Measurements from ENCODE around the gene LRRC40.

LRRC40 gene

DNA sequence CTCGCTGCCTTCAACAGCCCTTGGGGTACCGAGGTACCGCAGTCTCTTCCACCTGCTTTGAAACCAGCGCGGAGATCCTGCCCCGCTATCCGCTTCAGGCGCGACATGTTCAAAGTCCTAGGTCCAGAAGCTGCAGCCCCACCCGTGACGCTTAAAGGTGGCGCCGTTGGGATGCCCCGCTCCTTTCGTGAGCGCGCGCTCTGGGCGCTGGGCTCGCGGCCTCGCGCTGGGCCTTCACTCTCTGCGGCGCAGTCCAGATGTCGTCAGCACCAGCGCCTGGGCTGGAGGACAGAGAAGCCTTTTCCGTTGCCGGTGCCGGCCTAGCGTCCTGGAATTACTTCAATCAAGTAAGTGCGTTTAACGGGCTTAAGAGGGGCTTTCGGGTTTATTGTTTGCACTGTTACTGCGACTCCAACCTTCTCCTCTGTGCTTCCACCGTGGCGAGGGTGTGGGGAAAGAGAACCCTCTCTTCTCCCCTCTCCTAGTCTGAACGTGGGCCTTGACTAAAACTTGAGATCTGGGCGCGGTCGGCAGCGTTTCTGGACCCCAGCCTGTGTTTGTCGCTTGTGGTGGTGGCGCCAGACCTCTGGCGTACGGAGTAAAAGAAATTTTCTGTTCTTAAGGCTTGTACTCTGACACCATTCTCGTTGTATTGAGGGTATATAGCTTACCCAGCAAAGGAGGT is at the start of gene LRRC40:
TSS of gene LRRC40 (minus strand) at position 146 of the 685 bp plus-strand sequence. CDS start at position 107, 39 bp downstream.
- peak within 1 kb of the TSS; percentile 99 for H3K4me3 ChIP-seq (ENCODE audit: low read depth, low read length)

DNA sequence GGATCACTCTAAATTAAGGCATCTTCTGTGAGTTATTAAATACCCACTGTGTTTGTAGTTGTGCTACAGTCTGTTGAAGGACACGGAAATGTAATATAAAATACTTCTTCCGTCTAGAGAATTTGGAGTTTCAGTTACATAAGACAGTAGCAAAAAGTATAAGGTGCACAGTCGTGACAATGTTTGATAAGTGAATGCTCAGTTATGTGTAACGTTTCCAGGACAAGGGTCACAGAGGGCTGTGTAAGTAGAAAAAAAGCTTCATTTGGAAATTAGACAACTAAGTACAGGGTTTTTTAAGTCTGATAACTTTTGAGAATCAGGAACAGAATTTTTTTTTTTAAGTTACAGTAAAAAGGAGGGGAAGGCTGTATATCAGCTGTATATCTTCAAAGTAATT is 43.4 kb upstream of the LRRC40 start:
- no peak overlapping the region for H3K4me3 ChIP-seq (ENCODE audit: low read depth, low read length)

DNA sequence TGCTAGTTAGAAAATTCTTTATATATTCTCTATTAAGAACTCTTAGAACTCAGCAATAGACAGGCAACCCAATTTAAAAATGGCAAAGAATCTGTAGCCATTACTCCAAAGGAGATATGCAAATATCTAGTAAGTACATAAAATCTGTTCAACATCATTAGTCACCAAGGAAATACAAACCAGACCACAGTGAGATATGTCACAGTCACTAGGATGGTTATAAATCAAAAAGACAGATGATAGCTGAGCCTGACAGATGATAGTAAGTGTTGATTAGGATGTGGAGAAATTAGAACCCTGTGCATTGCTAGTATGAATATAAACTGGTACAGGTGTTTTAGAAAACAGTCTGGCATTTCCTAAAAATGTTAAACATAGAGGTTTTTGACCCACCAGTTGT is 42.4 kb upstream of the LRRC40 start:
- no peak overlapping the region for H3K4me3 ChIP-seq (ENCODE audit: low read depth, low read length)

DNA sequence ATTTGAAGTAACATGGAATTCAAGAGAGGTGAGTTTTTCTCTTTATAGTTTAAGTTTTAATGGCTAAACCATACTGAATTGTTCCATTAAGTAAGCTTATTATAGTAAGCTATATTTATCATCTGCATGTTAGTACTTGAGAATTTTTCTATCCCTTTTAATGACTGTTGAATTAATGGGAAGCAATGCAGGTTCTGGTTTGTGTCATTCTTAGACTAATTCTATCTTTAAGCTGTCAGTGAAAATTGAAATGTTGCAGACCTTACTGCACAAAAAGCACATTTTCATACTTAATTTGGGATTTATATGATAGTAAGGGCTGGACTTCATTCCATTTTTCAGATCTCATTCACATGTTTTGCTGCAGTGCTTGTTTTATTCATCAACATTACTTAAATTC is 41.7 kb upstream of the LRRC40 start:
- H3K4me3 ChIP-seq (ENCODE audit: low read depth, low read length) = no peak overlapping the region

DNA sequence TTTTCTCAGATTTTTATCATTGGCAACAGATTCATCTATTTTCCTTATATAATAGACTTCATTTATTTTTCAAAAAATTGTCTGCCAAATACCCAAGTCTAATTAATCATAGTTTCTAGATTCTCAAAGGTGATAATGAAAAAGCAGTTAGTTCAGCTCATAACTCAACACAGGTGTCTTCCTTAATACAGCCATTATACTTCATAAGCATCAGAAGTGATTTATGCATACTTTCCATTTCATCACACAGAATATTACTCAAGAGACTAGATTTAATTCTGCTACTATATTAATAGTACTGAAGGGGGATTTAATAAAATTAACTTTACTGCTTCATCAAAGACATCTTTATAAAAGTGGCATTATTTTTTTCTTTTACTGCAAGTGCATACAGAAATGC is 34.6 kb upstream of the LRRC40 start:
- no peak overlapping the region for H3K4me3 ChIP-seq (ENCODE audit: low read depth, low read length)

DNA sequence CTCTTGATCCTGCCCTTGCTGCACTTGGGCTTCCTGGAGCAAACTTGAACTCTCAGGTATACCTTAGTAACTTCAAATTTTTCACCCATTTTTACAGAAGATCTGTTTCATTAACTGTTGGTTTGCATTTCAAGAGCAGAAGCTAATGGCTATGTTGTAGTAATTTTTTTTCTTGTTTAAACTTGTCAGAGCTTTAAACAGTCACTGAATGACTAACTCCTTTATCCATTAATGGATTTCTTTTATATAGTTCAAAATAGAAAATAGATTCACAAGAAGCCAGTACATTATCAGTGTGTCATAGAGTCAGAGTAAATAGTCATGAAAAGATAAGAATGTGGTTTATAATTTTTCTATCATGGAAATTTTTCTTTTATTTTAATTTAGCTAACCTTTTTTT is 29.4 kb upstream of the LRRC40 start:
- H3K4me3 ChIP-seq (ENCODE audit: low read depth, low read length) = no peak overlapping the region

DNA sequence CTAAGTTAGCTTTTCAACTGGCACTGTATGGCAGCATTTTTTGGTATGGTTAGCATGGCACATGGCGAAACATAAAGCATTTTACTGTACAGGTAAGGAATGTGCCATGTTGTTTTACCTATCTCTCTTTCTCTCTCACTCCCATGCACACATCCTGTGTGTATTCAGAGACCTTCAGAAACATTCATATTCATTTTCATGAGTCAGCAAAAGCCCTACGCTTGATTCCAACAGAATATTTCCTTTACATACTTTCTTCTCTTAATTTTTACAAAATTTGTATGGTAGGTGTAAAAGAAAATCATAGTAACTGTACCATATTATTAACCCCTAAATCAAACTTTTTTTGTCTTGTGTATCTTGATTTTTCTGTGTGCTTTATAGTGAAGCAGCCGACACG is 26.1 kb upstream of the LRRC40 start:
- H3K4me3 ChIP-seq (ENCODE audit: low read depth, low read length) = no peak overlapping the region

DNA sequence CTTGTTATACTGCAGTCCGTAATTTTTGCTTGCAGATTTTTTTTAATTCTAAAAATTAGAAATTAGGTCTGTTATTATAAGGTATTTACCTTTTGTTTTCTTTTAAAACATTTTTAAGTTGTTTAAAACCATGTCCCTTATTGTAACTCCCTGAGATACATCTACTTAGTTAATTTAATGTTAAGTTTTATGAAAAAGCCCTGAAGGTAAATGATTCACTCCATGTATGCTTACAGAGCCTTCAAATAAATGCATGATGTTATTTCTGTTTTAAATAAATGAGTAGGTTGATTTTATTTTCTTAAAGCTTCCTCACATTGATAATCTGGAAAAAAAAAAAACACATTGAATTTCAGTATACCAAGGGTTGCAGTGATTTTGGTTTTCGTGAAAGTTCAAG is 23.3 kb upstream of the LRRC40 start:
- H3K4me3 ChIP-seq (ENCODE audit: low read depth, low read length) = no peak overlapping the region

DNA sequence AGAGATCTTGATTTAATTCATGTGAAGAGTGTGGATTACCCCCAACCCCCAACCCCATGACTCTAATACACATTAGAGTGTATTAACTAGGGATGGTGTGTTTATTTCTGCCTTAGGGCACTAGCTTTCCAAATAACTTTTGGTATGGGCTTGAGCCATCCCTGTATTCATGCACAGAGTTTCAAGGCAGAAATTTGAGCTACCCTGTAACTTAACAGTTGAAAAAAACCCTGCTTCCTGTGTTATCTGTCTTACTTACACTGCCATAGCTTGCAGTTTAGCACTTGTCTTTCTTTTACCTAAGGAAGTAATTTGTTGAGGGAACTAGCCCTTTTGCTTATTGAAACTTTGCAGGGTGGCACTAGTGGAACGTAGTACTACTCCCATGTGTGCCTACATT is 22.1 kb upstream of the LRRC40 start:
- H3K4me3 ChIP-seq (ENCODE audit: low read depth, low read length) = no peak overlapping the region

DNA sequence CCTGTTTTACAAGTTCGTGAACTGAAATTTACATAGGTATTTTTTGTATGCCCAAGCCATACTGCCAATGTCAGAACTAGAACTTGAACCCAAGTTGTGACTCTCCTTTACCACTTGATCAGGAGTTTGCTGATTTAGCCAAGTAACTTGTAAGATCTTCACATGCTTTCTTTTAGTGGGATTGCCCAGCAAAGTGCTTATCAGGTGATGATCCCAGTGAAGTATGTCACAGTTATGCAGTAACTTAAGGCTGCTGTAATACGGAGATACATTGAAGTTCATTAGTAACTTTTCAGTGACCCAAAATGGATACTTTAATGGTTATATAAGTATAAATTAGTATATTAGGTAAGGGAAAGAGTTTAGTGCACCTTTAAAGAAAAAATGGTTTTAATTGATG is 19.6 kb upstream of the LRRC40 start:
- H3K4me3 ChIP-seq (ENCODE audit: low read depth, low read length) = no peak overlapping the region

DNA sequence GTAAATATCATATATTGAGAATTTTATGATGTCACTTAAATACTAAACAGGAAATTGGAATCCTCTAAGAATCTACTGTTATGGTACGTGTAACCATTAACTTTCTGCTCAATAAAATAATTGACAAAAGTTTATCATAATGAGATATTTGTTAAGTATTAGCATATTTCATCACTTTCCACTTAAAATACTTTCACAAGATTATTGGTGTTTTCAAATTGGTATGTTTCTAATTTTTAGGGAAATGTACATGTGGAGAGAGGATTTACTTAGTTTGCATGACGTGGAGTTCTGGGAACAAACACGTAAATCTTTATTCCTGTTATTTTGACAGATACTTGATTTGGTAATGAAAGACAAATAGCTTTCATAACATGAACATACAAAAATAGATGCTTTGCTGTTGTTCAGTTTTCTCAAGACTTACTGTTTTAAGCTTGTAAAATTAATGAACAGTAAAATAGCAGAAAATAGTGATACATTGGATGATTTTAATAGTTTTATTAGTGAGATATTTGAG is 17.4 kb upstream of the LRRC40 start:
- peak overlapping the region; percentile 90 for H3K4me3 ChIP-seq (ENCODE audit: low read depth, low read length)

DNA sequence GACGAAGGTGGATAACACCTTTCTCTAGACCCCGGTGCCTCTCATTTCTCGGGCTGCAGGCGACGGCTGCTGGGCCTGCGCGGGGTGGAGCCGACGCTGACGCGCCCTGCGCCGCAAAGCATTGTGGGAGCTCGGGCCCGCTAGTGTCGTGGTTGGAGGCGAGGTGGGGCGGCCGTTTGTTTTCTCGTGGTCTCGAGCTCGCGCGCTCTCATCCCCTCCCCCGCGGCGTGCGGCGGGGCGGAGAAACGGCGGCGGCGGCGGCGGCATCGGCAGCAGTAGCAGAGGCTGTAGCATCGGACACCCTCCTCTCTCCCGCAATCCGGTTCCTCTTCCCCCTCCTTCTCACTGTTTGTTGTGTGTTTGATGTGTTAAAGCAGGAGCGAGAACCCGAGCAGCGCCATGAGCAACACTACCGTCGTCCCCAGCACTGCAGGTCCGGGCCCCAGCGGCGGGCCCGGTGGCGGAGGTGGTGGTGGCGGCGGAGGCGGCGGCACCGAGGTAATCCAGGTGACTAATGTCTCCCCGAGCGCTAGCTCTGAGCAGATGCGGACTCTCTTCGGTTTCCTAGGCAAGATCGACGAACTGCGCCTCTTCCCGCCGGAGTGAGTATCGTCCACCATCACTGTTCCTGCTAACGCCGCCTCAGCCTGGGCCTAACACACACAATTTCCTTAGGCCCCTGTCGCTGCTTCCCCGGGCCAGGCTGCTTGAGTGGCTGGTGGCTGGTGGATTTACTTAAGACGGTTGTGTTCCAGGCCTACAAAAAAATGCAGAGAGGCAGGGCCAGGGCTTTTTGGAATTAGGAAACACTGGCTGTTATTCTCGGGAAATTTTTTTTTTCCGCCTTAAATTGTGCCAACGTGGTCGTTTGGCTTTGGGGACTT is 16.1 kb upstream of the LRRC40 start, which contains the start of gene SRSF11:
TSS of gene SRSF11 (plus strand) at position 143 of the 884 bp plus-strand sequence. CDS start at position 400, 257 bp downstream.
- peak within 1 kb of the TSS; percentile 90 for H3K4me3 ChIP-seq (ENCODE audit: low read depth, low read length)

DNA sequence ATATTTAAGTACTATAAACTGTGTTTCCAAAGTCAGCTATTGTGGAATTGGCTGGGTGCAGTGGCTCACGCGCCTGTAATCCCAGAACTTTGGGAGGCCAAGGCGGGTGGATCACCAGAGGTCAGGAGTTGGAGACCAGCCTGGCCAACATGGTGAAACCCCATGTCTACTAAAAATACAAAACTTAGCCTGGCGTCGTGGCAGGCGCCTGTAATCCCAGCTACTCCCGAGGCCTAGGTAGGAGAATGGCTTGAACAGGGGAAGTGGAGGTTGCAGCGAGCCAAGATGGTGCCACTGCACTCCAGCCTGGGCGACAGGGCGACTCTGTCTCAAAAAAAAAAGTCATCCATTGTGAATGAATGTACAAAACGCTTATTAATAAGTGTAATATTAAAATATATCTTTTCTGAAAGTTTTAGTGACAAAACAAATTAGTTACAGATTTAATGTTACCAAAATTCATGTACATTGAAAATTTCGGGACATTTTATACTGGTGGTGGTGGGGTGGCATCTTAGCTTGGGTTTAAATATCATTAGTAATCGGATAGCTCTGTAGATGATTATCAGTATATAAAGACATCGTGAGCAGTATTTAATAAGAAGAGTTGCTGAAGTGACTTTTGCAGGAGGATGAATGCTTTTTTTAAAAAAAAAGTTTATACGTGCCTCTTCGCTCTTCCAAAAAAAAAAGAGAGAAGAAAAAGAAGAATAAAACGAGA is 15.3 kb upstream of the LRRC40 start:
- H3K4me3 ChIP-seq (ENCODE audit: low read depth, low read length) = peak overlapping the region; percentile 90

DNA sequence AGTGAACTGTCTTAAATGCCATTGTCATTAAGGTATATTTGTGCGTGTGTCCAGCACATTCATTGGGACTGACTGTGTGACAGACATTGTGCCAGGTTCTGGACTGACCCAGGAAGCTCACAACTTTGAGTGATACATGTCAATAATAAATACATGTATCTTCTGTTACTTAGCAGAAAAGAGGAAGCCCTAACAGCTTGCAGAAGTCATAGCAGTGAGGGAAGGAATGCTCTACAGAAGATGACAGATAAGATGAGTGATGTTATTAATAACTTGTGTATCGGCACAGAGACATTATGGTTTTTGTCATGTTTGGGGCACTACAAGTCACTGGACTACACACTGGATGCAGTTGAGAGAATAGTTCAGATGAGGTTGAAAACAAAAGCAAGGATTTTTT is 14.6 kb upstream of the LRRC40 start:
- no peak overlapping the region for H3K4me3 ChIP-seq (ENCODE audit: low read depth, low read length)

DNA sequence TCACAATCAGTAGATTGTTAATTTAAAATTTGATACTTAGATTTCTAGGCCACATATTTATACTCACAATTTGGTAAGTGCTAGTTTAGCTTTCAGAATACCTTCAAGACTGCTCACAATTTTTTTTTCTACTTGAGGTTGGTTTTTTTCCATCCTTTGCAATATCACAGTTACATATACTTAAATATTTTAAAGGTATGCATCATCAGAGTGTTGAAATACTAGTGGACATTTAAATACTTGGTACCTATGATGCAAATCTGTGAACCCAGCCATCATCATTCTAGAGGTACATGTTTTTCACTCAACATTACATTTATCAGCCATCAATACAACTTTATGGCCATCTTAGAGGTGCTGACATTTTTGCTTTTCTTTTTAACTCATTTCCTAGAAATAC is 6.2 kb upstream of the LRRC40 start:
- H3K4me3 ChIP-seq (ENCODE audit: low read depth, low read length) = no peak overlapping the region

DNA sequence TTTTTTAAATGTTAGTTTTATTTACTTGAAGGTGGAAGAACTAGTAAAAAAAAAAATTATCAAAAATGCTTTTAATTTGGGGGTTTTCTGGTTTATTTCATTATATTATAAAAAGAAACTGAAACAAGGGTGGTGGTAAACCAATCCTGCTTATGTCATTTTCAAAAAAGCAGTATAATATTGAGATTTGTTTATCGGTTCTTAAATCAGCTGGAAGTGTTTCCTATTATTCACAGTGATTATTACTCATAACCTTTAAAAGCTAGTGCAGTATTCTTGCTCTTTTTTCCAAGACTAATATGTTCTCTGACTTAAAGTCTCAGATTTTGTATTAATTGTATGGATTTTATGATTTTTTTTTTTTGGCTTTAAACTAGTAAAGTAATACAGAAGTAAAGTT is 5.4 kb upstream of the LRRC40 start:
- no peak overlapping the region for H3K4me3 ChIP-seq (ENCODE audit: low read depth, low read length)

DNA sequence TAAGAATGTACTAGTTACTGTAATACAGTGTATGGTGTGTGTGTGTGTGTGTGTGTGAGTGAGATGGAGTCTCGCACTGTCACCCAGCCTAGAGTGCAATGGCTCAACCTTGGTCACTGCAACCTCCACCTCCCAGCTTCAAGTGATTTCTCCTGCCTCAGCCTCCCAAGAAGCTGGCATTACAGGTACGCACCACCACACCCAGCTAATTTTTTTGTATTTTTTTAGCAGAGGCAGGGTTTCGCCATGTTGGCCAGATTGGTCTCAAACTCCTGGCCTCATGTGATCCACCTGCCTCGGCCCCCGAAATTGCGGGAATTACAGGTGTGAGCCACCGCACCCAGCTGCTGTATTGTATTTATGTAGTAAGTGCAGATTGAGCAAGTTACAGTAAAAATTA is 2.9 kb upstream of the LRRC40 start:
- no peak overlapping the region for H3K4me3 ChIP-seq (ENCODE audit: low read depth, low read length)

DNA sequence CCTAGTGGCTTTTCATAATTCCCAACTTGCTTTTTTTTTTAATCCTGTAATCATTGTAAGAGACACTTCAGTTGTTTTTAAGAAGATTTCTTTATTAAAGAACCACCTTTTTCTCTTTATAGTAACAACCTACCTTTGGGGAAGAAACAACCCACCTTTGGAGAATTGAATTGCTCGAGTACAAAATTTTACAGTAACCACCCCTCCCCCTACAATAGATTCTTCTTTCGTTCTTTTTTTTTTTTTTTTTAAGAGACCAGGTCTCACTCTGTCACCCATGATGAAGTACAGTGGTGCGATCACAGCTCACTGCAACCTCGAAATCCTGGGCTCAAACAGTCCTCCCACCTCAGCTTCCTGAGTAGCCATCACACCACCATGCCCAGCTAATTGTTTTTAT is 2.1 kb upstream of the LRRC40 start:
- H3K4me3 ChIP-seq (ENCODE audit: low read depth, low read length) = no peak overlapping the region

DNA sequence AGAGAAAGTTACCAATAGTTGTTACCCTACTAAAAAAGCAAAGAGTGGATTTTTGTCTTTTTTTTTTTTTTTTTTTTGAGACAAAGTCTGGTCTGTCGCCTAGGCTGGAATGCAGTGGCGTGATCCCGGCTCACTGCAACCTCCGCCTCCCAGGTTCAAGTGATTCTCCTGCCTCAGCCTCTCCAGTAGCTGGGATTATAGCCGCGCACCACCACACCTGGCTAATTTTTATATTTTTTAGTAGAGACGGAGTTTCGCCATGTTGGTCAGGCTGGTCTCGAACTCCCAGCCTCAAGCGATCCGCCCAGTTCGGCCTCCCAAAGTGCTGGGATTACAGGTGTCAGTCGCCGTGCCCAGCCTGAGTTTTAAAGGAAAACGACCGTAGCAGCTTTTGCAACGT is 1.5 kb upstream of the LRRC40 start:
- peak overlapping the region; percentile 99 for H3K4me3 ChIP-seq (ENCODE audit: low read depth, low read length)

DNA sequence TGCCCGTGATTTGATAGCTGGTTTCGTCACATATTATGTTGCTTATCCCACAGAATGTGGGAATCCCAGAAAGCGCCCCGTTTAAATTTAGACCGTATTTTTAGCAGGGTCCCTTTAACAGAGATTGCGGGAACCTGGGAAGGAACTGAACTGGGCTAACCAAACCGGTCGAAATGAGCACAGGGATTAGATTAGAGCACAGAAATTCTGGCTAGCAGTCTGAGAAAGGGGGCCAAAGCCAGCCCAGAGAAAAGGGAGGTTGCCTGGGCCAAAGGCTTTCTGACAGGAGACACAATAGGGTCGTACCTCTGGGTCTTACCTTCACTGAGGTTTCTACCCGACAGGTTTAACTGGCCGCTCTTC is 327 bp downstream of the LRRC40 start:
- peak overlapping the region; percentile 99 for H3K4me3 ChIP-seq (ENCODE audit: low read depth, low read length)

DNA sequence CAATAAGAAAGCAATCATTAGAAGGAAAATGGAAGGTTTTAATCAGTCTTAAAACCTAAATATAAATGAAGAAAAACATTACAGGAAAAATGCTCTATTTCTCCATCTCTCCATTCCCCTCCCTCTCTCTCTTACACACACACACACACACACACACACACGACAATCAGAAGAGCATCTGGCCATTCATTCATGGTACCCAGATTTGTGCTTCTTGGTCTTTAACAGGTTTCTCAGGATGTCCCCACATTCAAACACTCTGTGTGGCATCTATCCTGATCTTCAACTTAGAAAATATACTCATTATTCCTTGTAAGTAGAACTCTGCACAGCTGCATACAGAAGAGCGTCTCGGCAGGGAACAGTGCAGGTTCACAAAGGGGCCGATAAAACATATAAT is 779 bp downstream of the LRRC40 start:
- H3K4me3 ChIP-seq (ENCODE audit: low read depth, low read length) = peak overlapping the region; percentile 99

All from iPS-11a (cell line).